Right lobe of liver (tissue), 6 donors: ENCODE measurements around the gene ZBTB7C. TPM values are rescaled to one million over a fixed set of nuclear protein-coding genes. Genes with fewer than 3 reads are reported as not detected.

Experiments
- ATAC-seq, 4 donors: fragments of 200-7000 bp; cut with Tn5 transposase; one replicate each; pipeline ENCODE4 v1.9.1; 2020; ENCODE audit warnings: mild to moderate bottlenecking in 4 of 4, moderate library complexity in 4 of 4
- DNase-seq, 3 donors: peaks; one replicate each; pipeline ENCODE4 v3.0.0-alpha.2; 2020
- H3K27ac ChIP-seq, 3 donors: fragments of 200-600 bp; one replicate each; pipeline ENCODE4 v1.8.0; 2022
- H3K27me3 ChIP-seq, 2 donors: fragments of 200-600 bp; one replicate each; pipeline ENCODE4 v1.8.0; 2022
- H3K36me3 ChIP-seq, 4 donors: fragments of 200-600 bp; sonication (generic) in 1 of 4; one replicate each; pipeline versions ENCODE4 v1.5.1 to v1.8.0; 2017 to 2022; ENCODE audit warnings: control low read depth in 1 of 4
- H3K4me1 ChIP-seq, 4 donors: fragments of 200-600 bp; sonication (generic) in 1 of 4; one replicate each; pipeline versions ENCODE4 v1.5.1 to v1.8.0; 2017 to 2022; ENCODE audit warnings: control low read depth in 1 of 4
- H3K4me3 ChIP-seq, 3 donors: fragments of 200-600 bp; one replicate each; pipeline ENCODE4 v1.8.0; 2022
- H3K9me3 ChIP-seq, 4 donors: fragments of 200-600 bp; sonication (generic) in 1 of 4; one replicate each; pipeline versions ENCODE4 v1.5.1 to v1.8.0; 2017 to 2022; ENCODE audit warnings: control low read depth in 1 of 4
- CTCF ChIP-seq, 4 donors: fragments of 200-600 bp in 3 of 4; fragments of 450-650 bp in 1 of 4; IDR thresholded peaks; one replicate each; pipeline versions ENCODE4 v1.5.1 to v1.8.0; 2016 to 2022; ENCODE audit warnings: antibody characterized with exemption in 4 of 4, mild to moderate bottlenecking in 2 of 4
- POLR2A ChIP-seq: fragments of 450-650 bp; IDR thresholded peaks from one replicate; pipeline ENCODE4 v1.6.1; 2017; ENCODE audit warnings: antibody characterized with exemption, mild to moderate bottlenecking
- WGBS: methylation state at CpG from one replicate; pipeline ENCODE4 v1.1.6; 2018; ENCODE audit warnings: low coverage, low lambda C conversion rate; ENCODE audit not compliant: insufficient coverage; ENCODE audit errors: missing lambda C conversion rate; 5-methylcytosine and 5-hydroxymethylcytosine counted together
- intact Hi-C, 2 donors: fragments of 100-400 bp; cut with DNase I; formaldehyde crosslinking; loops; one replicate each; pipeline versions ENCODE4 v1.11.2 to v1.14.1; 2022
- total RNA-seq, 6 experiments: library from RNA; depleted of rRNA in 2 of 6; stranded (reverse); fragments of >200 nt in 2 of 6; fragmentation: NEBNext Ultra II Directional in 3 of 6; extraction: Animal tissue kit (Norgen Biotek cat#: 25700) in 3 of 6; gene quantifications; one replicate each; pipeline versions ENCODE4 v1.1.0 to v1.2.4, GENCODE V29; 2016 to 2023
- donor health status: DM: no; HTN: yes; CAD: no.
- donor health status: DM: no; HTN: no; CAD: no.
- donor health status: DM: no; HTN: no; CAD: no.
- donor health status: DM: no; HTN: yes; CAD: no.
- donor health status: DM: no; HTN: yes; CAD: no.

ZBTB7C gene
- total RNA-seq, 6 experiments from 2014 or later, result 1.1 to 1.7 (median 1.3) TPM

GRCh38 chr18:48036226-48036625 is 373.0 kb downstream of the ZBTB7C start:
- Histone ChIP-seq H3K27me3 (no peaks in the 10 kb centered on the region), H3K4me1 (no peaks in the 10 kb centered on the region), H3K36me3 (no peaks in the 10 kb centered on the region), H3K4me3 (no peak overlapping the region), H3K27ac (no peak overlapping the region), H3K9me3 (no peaks in the 10 kb centered on the region)
- intact Hi-C loops, result loop anchor here (5.0 to 10.0 kb wide), 3 partner anchors 279 to 411 kb away; no protein-coding TSS in a partner anchor
- TF ChIP-seq CTCF (IDR thresholded peaks at IDR 0.05) (no peak), POLR2A (no peak)
- WGBS, result 80% methylated on average over 1 of the region's 6 CpGs
- ATAC-seq (no peak), DNase-seq (peak in 1 of 3 donors; percentile 27)

- no peaks in the 10 kb centered on the region for H3K4me1 ChIP-seq
- no peak overlapping the region for H3K4me3 ChIP-seq
- intact Hi-C loops, result loop anchor here (5.0 to 10.0 kb wide), 3 partner anchors 279 to 412 kb away; no protein-coding TSS in a partner anchor
- ATAC-seq, result no peak
- TF ChIP-seq POLR2A (no peak), CTCF (IDR thresholded peaks at IDR 0.05) (no peak)
- no peaks in the 10 kb centered on the region for H3K27me3 ChIP-seq
- no peaks in the 10 kb centered on the region for H3K36me3 ChIP-seq
- no peak for DNase-seq
- H3K27ac ChIP-seq, result no peak overlapping the region
- no CpG with 5 or more reads among the region's 3 CpGs for whole genome bisulfite sequencing
- no peaks in the 10 kb centered on the region for H3K9me3 ChIP-seq
These were observed 373.7 kb downstream of the ZBTB7C start for GRCh38 chr18:48035556-48035860.

GRCh38 chr18:48034651-48035555 is 374.3 kb downstream of the ZBTB7C start:
- no peaks in the 10 kb centered on the region for H3K27me3 ChIP-seq
- no peaks in the 10 kb centered on the region for H3K36me3 ChIP-seq
- 94% methylated on average over 5 of the region's 16 CpGs for WGBS
- intact Hi-C loops, result loop anchor here (5.0 to 10.0 kb wide), 3 partner anchors 280 to 412 kb away; no protein-coding TSS in a partner anchor
- H3K9me3 ChIP-seq, result no peaks in the 10 kb centered on the region
- TF ChIP-seq POLR2A (no peak), CTCF (IDR thresholded peaks at IDR 0.05) (no peak)
- no peak overlapping the region for H3K27ac ChIP-seq
- DNase-seq, result peak in 1 of 3 donors; percentile 28
- no peak for ATAC-seq
- no peak overlapping the region for H3K4me3 ChIP-seq
- H3K4me1 ChIP-seq, result no peaks in the 10 kb centered on the region

GRCh38 chr18:48033790-48034650 is 375.2 kb downstream of the ZBTB7C start:
- ATAC-seq (no peak), DNase-seq (peak in 1 of 3 donors; percentile 30)
- Histone ChIP-seq H3K9me3 (no peaks in the 10 kb centered on the region), H3K36me3 (no peaks in the 10 kb centered on the region), H3K27ac (no peak overlapping the region), H3K4me3 (no peak overlapping the region), H3K27me3 (no peaks in the 10 kb centered on the region), H3K4me1 (no peaks in the 10 kb centered on the region)
- WGBS, result 60% methylated on average over 1 of the region's 9 CpGs
- intact Hi-C loops, result loop anchor here (10.0 kb wide), 2 partner anchors 281 to 311 kb away; no protein-coding TSS in a partner anchor
- TF ChIP-seq POLR2A, result no peak
- no peak for TF ChIP-seq CTCF (IDR thresholded peaks at IDR 0.05)
